Smooth muscle cell (in vitro differentiated cells): Measurements from ENCODE around the gene GPM6B. TPM values are rescaled to one million over a fixed set of nuclear protein-coding genes. Genes with fewer than 3 reads are reported as not detected.

Source experiments
- DNase-seq: peaks from one replicate; lab custom pipeline; 2025; ENCODE audit not compliant: unreplicated experiment; lab: John Stamatoyannopoulos, UW
- H2AFZ ChIP-seq: fragments of 200-600 bp; sonication (generic); 2 replicates; pipeline ENCODE4 v1.6.0; 2016; ENCODE audit warnings: antibody characterized with exemption, low read depth, mild to moderate bottlenecking
- H3F3A ChIP-seq: fragments of 200-600 bp; sonication (generic); 2 replicates; pipeline ENCODE4 v1.6.0; 2017; ENCODE audit warnings: antibody characterized with exemption, low read depth
- H3K27ac ChIP-seq: fragments of 200-600 bp; sonication (generic); 2 replicates; pipeline ENCODE4 v1.5.1; 2016; ENCODE audit warnings: low read depth, mild to moderate bottlenecking
- H3K27me3 ChIP-seq: fragments of 200-600 bp; sonication (generic); 2 replicates; pipeline ENCODE4 v1.6.1; 2016; ENCODE audit warnings: low read depth, mild to moderate bottlenecking
- H3K36me3 ChIP-seq: fragments of 200-600 bp; sonication (generic); 2 replicates; pipeline ENCODE4 v1.5.1; 2016; ENCODE audit warnings: low read depth
- H3K4me1 ChIP-seq: fragments of 200-600 bp; sonication (generic); 2 replicates; pipeline ENCODE4 v1.5.1; 2016; ENCODE audit warnings: low read depth
- H3K4me2 ChIP-seq: fragments of 200-600 bp; sonication (generic); 2 replicates; pipeline ENCODE4 v1.6.0; 2016; ENCODE audit warnings: mild to moderate bottlenecking
- H3K4me3 ChIP-seq: fragments of 200-600 bp; sonication (generic); 2 replicates; pipeline ENCODE4 v1.5.1; 2016; ENCODE audit warnings: mild to moderate bottlenecking
- H3K79me2 ChIP-seq: fragments of 200-600 bp; sonication (generic); 2 replicates; pipeline ENCODE4 v1.6.0; 2016; ENCODE audit warnings: low read depth, mild to moderate bottlenecking
- H3K9ac ChIP-seq: fragments of 200-600 bp; sonication (generic); 2 replicates; pipeline ENCODE4 v1.6.0; 2016; ENCODE audit warnings: low read depth
- H3K9me3 ChIP-seq: fragments of 200-600 bp; sonication (generic); replicated peaks from 2 replicates; pipeline ENCODE4 v1.5.1; 2016; ENCODE audit warnings: low read depth
- H4K20me1 ChIP-seq: fragments of 200-600 bp; sonication (generic); 2 replicates; pipeline ENCODE4 v1.6.0; 2016; ENCODE audit warnings: low read depth
- CTCF ChIP-seq: fragments of 200-600 bp; sonication (generic); IDR thresholded peaks from 2 replicates; pipeline ENCODE4 v1.5.1; 2017; ENCODE audit warnings: borderline replicate concordance, mild to moderate bottlenecking, antibody characterized with exemption; ENCODE audit not compliant: insufficient read depth, poor library complexity, severe bottlenecking
- WGBS: methylation state at CpG from one replicate; pipeline ENCODE4 v1.1.7; 2016; ENCODE audit warnings: low lambda C conversion rate; 5-methylcytosine and 5-hydroxymethylcytosine counted together
- polyA plus RNA-seq: library from polyadenylated mRNA; unstranded; fragments of >200 nt; fragmentation: Nextera tagmentation; extraction: Ambion mirVana; gene quantifications from 2 replicates; pipeline ENCODE4 v1.2.1, GENCODE V29; 2016
- total RNA-seq: library from RNA; depleted of rRNA; stranded (reverse); fragments of >200 nt; gene quantifications from 2 replicates; pipeline ENCODE4 v1.2.3, GENCODE V29; 2014

GPM6B gene
- total and polyA plus RNA-seq, 2 experiments from 2014 or later = 17.1 to 33.4 TPM

GRCh38 chrX:13763489-13763888, 53.4 kb downstream of the GPM6B start:
- H3K79me2 ChIP-seq = no peaks in the 10 kb centered on the region
- peaks cover 4% of the 10 kb centered on the region for H3F3A ChIP-seq
- no peaks in the 10 kb centered on the region for H4K20me1 ChIP-seq
- no peaks in the 10 kb centered on the region for H3K27me3 ChIP-seq
- 66% methylated on average over 8 of the region's 8 CpGs for WGBS
- no peak overlapping the region for H3K4me2 ChIP-seq
- H3K9me3 ChIP-seq = no peaks in the 10 kb centered on the region
- H3K4me1 ChIP-seq = peaks cover 4% of the 10 kb centered on the region
- TF ChIP-seq CTCF = no peak
- H3K4me3 ChIP-seq = no peak overlapping the region
- no peak for DNase-seq
- H3K36me3 ChIP-seq = no peaks in the 10 kb centered on the region
- H3K9ac ChIP-seq = no peak overlapping the region
- H2AFZ ChIP-seq = no peak overlapping the region
- H3K27ac ChIP-seq = no peak overlapping the region

DNA sequence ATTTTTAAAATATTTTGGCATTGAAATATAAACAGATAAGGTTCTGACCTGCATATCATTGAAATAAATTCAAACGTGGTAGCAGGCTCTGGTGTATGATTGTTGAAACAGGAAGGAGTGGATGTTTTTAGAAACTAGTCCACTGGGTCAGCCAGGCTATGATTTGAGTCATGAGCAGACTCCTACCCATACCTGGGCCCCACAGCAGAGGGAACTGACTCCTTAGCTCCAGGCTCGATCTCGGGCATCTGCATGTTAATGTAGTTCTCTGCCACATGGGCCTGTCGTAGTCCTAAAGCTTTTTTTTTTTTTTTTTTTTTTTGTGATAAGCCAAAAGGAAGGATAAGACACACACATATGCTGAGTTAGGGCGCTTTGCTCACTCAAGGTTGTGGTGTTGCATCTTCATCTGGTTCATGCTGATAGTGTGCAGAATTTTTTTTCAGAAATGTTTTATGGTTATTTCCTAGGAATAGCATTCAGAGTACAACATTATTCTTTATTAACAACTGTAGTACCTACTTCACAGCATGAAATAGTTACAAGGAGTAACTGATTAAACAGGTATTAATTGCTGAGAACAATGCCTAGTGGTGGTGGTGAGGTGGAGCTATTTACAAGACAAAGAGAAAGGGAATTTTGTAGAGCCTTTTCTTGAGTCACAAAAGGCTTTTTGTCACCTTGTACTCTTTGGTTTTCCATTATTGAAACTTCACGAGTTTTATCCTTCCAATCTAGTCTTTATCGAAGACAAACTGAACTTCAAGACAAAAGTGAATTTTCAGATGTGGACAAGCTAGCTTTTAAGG, 55.1 kb downstream of the GPM6B start:
- Histone ChIP-seq H2AFZ (no peak overlapping the region), H3K27me3 (no peaks in the 10 kb centered on the region), H3K4me3 (no peak overlapping the region), H3K4me1 (peaks cover 4% of the 10 kb centered on the region), H3K9me3 (no peaks in the 10 kb centered on the region), H3F3A (peaks cover 4% of the 10 kb centered on the region), H3K36me3 (no peaks in the 10 kb centered on the region), H3K79me2 (no peaks in the 10 kb centered on the region), H3K4me2 (no peak overlapping the region), H3K9ac (no peak overlapping the region), H4K20me1 (no peaks in the 10 kb centered on the region), H3K27ac (no peak overlapping the region)
- 59% methylated on average over 7 of the region's 7 CpGs for WGBS
- no peak for TF ChIP-seq CTCF
- DNase-seq = no peak

GRCh38 chrX:13760426-13760825, 56.5 kb downstream of the GPM6B start:
- Histone ChIP-seq H3K4me1 (peaks cover 4% of the 10 kb centered on the region), H3K4me2 (no peak overlapping the region), H2AFZ (no peak overlapping the region), H3K27ac (no peak overlapping the region), H3K27me3 (no peaks in the 10 kb centered on the region), H3K79me2 (no peaks in the 10 kb centered on the region), H3K9ac (no peak overlapping the region), H3F3A (no peaks in the 10 kb centered on the region), H3K36me3 (no peaks in the 10 kb centered on the region), H3K9me3 (no peaks in the 10 kb centered on the region), H3K4me3 (no peak overlapping the region), H4K20me1 (no peaks in the 10 kb centered on the region)
- DNase-seq = no peak
- 89% methylated on average over 13 of the region's 13 CpGs for WGBS
- TF ChIP-seq CTCF = no peak
